Stimulated activated CD8-positive, alpha-beta memory T cell treated with anti-CD3 and anti-CD28 coated beads, Interleukin-4, amount 100 ng/mL, for 4 hours (primary cell): ENCODE data around the gene AKAP1.

Experiments used
- DNase-seq, 2 donors: peaks; one replicate each; pipeline ENCODE4 v3.0.0-alpha.2; 2020; ENCODE audit warnings: low read depth in 2 of 2, low spot score in 1 of 2

AKAP1 gene

DNA sequence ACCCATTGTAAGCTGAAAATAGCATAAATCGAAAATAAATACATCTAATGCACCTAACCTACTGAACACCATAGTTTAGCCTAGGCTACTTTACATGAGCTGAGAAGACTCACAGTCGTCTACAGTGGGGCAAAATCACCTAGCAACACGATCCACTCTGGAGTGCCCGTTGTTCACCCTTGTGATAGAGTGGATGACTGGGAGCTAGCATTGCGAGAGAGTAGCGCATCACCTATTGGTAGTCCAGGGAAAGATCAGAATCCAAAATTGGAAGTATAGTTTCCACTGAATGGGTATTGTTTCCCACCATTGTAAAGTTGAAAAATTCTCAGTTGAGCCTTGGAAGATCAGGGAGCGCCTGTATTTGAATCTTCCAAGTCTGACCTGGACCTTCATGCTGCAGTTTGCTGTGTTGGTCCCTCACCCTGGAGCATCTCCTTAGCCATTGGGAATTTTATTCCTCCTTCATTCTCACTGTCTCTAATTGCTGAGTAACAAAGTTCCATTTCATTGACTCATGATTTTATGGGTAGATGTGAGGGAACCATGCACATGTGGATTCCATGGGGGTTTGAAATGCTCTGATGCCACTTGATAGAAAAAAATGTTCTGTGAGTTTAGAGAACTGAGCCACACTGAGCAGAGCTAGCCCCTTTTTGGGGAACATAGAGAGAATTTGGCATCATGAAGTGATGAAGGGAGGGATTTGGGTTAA lies 19.6 kb downstream of the AKAP1 start:
- DNase-seq: no peak

GRCh38 chr17:57105591-57105990 lies 20.5 kb downstream of the AKAP1 start:
- no peak for DNase-seq

DNA sequence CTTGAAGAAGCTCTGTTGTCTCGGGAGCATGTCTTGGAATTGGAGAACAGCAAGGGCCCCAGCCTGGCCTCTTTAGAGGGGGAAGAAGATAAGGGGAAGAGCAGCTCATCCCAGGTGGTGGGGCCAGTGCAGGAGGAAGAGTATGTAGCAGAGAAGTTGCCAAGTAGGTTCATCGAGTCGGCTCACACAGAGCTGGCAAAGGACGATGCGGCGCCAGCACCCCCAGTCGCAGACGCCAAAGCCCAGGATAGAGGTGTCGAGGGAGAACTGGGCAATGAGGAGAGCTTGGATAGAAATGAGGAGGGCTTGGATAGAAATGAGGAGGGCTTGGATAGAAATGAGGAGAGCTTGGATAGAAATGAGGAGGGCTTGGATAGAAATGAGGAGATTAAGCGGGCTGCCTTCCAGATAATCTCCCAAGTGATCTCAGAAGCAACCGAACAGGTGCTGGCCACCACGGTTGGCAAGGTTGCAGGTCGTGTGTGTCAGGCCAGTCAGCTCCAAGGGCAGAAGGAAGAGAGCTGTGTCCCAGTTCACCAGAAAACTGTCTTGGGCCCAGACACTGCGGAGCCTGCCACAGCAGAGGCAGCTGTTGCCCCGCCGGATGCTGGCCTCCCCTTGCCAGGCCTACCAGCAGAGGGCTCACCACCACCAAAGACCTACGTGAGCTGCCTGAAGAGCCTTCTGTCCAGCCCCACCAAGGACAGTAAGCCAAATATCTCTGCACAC lies 21.2 kb downstream of the AKAP1 start:
- DNase-seq: no peak

DNA sequence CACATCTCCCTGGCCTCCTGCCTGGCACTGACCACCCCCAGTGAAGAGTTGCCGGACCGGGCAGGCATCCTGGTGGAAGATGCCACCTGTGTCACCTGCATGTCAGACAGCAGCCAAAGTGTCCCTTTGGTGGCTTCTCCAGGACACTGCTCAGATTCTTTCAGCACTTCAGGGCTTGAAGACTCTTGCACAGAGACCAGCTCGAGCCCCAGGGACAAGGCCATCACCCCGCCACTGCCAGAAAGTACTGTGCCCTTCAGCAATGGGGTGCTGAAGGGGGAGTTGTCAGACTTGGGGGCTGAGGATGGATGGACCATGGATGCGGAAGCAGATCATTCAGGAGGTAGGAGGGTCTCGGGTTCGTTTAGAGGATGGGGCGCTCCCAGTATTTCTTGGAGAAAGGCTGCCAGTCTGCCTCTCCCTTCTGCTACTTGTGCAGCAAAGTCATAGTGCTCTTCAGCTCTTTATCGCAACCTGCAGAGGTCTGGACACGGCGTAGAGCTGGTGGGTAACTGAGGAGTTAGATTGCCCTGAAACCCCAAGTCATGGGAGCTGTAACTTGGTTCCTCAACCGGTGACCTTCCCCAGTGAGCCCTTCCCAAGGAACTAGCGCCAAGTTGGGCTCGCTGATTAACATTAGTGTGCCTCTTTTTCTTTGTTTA lies 21.9 kb downstream of the AKAP1 start:
- no peak for DNase-seq

DNA sequence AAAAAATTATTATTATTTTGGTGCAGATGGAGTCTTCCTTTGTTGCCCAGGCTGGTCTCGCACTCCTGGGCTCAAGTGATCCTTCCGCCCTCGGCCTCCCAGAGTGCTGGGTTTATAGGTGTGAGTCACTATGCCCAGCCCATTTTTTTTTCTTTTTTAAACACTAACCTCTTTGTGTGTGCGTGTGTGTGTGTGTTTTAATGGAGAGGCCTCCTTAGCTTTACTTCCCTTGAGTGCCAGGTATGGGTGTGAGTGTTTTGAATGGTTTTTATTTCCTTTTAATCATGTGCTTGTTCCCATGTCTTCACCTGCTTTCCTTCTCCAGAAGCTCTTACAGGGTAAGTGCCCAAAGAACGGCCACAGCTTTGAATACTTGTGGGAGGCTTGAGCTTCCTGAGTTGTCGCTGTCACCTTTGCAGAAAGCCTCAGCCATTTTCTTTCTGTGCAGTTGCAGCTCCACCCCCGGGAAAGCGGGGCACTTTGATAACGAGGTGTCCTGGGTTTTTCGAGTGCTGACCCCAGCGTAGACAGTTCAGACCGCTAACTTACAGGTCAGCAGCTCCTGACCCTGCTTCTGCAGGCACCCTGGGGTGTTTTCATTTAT lies 22.6 kb downstream of the AKAP1 start:
- DNase-seq: no peak

- no peak for DNase-seq
Observed at GRCh38 chr17:57108671-57109392, 23.8 kb downstream of the AKAP1 start.

GRCh38 chr17:57109393-57110151 lies 24.5 kb downstream of the AKAP1 start:
- no peak for DNase-seq

DNA sequence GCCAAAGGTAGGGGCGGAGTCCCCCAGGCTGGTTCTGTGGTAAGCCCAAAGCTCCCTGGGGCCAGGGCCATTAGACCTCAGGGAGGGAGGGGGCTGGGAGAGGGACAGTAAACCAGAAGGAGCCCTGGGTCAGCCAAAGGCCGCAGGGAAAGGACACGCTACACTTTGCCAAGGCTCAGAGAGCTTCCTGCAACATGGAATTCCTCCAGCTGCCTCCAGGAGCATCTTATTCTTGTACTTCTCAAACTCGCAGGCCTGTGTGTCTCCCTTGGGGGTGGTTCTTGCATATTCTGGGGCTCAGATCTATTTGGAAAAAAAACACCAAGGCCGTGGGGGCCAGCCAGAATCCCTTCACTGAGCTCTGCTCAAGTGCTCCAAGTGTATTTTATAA lies 25.1 kb downstream of the AKAP1 start:
- DNase-seq: no peak

GRCh38 chr17:57110579-57111325 lies 25.7 kb downstream of the AKAP1 start:
- no peak for DNase-seq

GRCh38 chr17:57111386-57111785 lies 26.3 kb downstream of the AKAP1 start:
- no peak for DNase-seq

- no peak for DNase-seq
Observed at GRCh38 chr17:57113011-57113410, 28.0 kb downstream of the AKAP1 start.

DNA sequence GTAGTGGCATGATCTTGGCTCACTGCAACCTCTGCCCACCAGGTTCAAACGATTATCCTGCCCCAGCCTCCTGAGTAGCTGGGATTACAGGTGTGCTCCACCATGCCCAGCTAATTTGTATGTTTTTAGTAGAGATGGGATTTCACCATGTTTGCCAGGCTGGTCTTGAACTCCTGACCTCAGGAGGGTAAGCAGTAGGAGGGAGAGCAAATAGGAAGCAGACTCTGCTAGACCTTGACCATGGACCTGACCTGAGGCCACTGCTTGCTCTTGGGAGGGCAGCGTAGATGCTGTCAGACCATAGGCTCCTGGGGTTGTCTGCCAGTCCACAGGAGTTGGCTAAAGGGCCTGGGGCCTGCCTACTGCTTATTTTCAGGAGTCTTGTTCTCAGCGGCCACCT lies 28.6 kb downstream of the AKAP1 start:
- no peak for DNase-seq

DNA sequence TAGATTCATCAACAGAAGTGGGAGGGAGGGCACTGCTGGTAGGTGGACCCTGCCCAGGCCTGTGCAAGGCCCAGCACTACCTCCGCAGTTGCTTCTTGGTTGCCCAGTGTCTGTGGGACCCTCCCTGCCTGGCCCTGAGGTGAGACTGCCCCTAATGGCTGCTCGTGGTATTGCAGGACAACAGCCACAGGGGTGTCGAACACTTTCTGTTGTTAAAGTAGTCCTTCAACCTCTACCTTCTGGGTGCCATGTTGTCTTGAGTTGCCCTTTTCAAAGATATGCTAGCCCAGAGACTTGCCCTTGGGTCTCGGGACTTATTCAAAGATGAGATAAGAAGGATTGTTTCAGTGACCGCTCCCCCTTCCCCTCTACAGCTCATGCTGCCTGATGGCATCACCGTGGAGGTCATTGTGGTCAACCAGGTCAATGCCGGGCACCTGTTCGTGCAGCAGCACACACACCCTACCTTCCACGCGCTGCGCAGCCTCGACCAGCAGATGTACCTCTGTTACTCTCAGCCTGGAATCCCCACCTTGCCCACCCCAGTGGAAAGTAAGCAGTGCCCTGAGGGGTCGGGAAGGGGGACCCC lies 29.1 kb downstream of the AKAP1 start:
- peak; percentile 10 to 54 for DNase-seq

DNA sequence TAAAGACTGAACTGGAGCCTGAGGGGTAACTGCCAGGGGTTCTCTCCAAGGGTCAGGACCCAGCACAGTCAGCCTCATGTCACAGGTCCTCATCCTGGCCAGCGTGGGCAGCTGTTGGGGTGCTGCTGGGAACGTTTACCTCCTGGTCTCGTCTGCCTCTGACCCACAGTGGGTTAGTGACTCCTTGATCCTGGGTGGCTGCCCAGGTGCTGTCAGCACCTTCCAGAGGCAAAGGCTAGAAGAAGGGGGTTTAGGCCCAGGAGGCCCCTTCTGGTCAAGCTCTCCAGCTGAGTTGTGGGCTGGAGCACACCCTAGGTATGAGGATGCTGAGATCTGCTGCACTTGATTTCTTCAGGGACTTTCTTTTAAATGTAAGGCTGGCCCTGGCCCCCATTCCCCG lies 30.3 kb downstream of the AKAP1 start:
- no peak for DNase-seq

DNA sequence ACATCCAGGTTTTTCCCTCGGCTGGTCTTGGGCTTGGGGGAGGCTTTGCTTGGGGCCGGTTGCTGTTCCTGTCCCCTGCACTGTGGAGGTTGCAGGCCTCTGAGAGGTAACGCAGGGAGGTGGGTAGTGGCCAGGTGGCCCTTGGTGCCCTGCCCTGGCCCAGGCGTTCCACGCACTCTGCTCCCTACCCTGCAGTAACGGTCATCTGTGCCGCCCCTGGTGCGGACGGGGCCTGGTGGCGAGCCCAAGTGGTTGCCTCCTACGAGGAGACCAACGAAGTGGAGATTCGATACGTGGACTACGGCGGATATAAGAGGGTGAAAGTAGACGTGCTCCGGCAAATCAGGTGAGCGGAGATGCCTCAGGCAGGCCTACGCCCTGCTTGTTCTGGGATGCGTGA lies 30.9 kb downstream of the AKAP1 start:
- no peak for DNase-seq

GRCh38 chr17:57117798-57118197 lies 32.8 kb downstream of the AKAP1 start:
- no peak for DNase-seq

GRCh38 chr17:57120814-57121213 lies 35.8 kb downstream of the AKAP1 start:
- DNase-seq: no peak

DNA sequence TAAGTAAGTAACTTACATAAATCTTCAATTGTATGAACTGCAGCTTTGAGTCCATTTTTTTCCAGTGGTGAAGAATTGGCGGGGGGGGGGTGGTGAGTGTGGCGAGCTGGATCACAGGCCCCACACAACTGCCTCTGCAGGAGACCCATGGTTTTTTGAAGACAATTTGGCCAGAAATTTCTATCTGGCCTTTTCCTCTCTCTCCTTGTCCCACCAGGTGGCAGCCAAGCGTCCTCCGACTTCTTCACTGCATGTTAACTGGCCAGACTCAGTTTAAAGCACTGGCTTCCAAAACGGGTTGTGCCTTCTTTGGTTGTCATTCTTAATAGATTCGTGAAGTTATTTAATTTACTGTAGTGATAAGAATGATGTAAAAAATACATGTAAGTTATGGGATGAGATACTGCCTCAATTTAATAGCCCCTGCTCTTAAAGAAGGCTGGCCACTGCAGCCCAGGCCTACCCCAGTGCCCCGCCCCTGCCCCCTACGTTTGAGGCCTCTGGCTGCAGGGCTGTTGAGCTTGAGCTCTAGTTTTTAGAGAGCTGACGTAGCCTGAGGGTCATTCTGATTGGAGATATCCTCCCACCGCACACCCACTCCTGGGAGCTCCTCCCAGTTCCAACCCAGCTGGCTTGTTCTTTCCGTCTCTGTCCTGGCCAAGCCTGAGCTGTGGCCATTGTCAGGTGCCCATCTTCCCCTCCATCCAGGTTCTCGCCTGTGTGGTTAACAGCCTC lies 36.4 kb downstream of the AKAP1 start:
- no peak for DNase-seq

DNA sequence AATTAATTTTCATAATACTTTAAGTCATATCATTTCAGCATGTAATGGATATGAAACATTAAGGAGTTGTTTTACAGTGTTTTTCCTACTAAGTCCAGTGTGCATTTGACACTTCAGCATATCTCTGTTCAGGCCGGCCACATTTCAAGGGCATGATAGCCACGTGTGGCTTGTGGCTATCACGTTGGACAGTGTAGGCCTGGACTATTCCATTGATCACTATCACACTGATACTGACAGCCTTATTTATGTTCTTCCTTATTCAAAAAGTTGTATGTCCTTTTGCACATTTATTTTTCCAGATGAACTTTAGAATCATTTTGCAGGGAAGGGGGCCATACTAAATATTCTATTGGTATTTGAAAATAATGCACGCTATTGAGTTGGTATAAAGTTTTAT lies 39.0 kb downstream of the AKAP1 start:
- no peak for DNase-seq
